Measurements from ENCODE around the gene PI4K2B. TPM values are rescaled to one million over a fixed set of nuclear protein-coding genes. Genes with fewer than 3 reads are reported as not detected.

Gene PI4K2B
- total and polyA plus RNA-seq, 12 donors = 1.6 to 6.0 (median 2.2) TPM

DNA sequence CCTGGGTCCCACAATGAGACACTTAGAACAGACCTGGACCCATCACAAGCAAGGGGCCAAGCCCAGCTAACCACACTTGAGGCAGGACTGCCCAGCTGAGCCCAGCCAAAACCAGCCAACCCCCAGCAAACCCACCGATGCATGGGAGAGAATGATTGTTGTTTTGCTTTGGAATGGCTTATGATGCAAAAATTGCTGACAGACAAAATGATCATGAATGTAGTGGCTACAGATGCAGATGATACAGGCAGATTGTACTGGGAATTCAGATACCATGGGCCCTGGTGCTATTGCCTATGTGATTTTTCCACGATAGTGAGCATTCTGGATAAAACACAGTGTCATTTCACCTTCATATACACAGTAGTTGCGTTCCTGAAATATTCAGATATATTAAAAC lies 69.7 kb downstream of the PI4K2B start:
- DNase-seq = no peak
- no peak for ATAC-seq
- TF ChIP-seq, protein P1, sequence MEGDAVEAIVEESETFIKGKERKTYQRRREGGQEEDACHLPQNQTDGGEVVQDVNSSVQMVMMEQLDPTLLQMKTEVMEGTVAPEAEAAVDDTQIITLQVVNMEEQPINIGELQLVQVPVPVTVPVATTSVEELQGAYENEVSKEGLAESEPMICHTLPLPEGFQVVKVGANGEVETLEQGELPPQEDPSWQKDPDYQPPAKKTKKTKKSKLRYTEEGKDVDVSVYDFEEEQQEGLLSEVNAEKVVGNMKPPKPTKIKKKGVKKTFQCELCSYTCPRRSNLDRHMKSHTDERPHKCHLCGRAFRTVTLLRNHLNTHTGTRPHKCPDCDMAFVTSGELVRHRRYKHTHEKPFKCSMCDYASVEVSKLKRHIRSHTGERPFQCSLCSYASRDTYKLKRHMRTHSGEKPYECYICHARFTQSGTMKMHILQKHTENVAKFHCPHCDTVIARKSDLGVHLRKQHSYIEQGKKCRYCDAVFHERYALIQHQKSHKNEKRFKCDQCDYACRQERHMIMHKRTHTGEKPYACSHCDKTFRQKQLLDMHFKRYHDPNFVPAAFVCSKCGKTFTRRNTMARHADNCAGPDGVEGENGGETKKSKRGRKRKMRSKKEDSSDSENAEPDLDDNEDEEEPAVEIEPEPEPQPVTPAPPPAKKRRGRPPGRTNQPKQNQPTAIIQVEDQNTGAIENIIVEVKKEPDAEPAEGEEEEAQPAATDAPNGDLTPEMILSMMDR (IDR thresholded peaks at IDR 0.05) = no peak
- WGBS, 2 donors = 82 to 86% methylated on average over 3 of the region's 3 CpGs
- intact Hi-C loops (cut with DNase I) = loop anchor here in 2 of 10 donors (10.0 kb wide), 1 partner anchor 139 kb away; the partner anchor contains the start of gene SEPSECS (in 2 of the 2)
- Histone ChIP-seq H3K36me3 (no peaks in the 10 kb centered on the region), H3K27ac (no peak overlapping the region), H3K4me3 (no peak overlapping the region), H3K9me3 (no peaks in the 10 kb centered on the region), H3K4me1 (peaks cover 0 to 3% (median 0%) of the 10 kb centered on the region in 9 donors), H3K27me3 (peaks cover 0 to 12% (median 5%) of the 10 kb centered on the region in 7 donors)

DNA sequence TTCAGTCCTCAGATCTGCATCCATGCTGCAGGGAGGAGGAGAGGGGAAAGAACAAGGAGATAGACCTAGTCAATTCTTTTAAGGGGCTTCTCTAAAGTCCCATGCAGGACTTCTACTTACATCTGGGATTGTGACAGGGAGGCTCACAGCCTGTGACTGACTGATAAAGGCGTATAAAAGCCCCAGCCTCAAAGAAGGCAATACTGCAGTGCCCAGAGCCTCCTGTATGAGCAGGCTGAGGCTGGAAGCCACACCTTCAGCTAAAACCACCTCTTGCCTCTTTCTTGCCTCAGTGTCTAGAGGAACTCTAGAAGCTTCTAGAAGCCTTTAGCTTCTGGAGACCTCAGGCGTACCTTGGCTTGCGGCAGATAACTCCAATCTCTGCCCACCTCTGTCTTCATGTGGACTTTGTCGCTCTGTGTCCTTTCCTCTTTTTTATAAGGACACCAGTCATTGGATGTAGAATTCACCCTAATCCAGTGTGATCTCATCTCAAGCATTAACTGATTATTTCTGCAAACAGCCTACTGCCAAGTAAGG lies 72.8 kb downstream of the PI4K2B start:
- WGBS, 2 donors = 67 to 95% methylated on average over 4 of the region's 4 CpGs
- intact Hi-C loops (cut with DNase I) = loop anchor here in 2 of 10 donors (10.0 kb wide), 1 partner anchor 142 kb away; the partner anchor contains the start of gene SEPSECS (in 2 of the 2)

DNA sequence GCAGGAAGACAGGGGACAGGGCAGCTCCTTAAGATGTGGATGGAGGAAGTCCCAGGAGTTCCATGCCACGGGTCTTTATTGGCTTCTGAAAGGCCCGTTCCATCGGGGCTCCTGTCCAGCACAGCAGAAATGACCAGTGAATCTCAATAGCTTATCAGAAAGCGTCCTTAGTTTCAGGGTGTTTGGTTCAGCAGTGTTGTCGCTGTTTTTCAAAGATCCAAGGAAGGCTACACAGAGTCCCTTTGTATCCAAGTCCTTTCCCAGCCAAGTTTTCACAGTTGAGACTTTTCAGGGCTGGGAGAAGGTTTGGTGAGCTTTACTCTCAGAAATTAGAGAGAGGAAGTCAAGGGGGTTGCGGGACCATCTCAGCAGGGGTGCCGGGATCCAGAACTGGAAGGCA lies 73.8 kb downstream of the PI4K2B start:
- Histone ChIP-seq H3K27ac (no peak overlapping the region), H3K4me3 (no peak overlapping the region), H3K27me3 (peaks cover 0 to 5% (median 0%) of the 10 kb centered on the region in 7 donors), H3K4me1 (peaks cover 0 to 17% (median 0%) of the 10 kb centered on the region in 9 donors), H3K9me3 (no peaks in the 10 kb centered on the region), H3K36me3 (no peaks in the 10 kb centered on the region)
- intact Hi-C loops (cut with DNase I) = loop anchor here in 2 of 10 donors (10.0 kb wide), 1 partner anchor 143 kb away; the partner anchor contains the start of gene SEPSECS (in 2 of the 2)
- no peak for ATAC-seq
- DNase-seq = no peak
- TF ChIP-seq, protein P1 (IDR thresholded peaks at IDR 0.05) = no peak
- 65 to 67% methylated on average over 7 of the region's 7 CpGs for WGBS, 2 donors

More for the DNA sequence above, 72.8 kb downstream of the PI4K2B start:
- DNase-seq (no peak), ATAC-seq (no peak)
- Histone ChIP-seq H3K9me3 (no peaks in the 10 kb centered on the region), H3K27me3 (peaks cover 0 to 5% (median 0%) of the 10 kb centered on the region in 7 donors), H3K4me3 (no peak overlapping the region), H3K36me3 (no peaks in the 10 kb centered on the region), H3K4me1 (peaks cover 0 to 12% (median 0%) of the 10 kb centered on the region in 9 donors), H3K27ac (no peak overlapping the region)
- TF ChIP-seq, protein P1 (IDR thresholded peaks at IDR 0.05) = no peak

DNA sequence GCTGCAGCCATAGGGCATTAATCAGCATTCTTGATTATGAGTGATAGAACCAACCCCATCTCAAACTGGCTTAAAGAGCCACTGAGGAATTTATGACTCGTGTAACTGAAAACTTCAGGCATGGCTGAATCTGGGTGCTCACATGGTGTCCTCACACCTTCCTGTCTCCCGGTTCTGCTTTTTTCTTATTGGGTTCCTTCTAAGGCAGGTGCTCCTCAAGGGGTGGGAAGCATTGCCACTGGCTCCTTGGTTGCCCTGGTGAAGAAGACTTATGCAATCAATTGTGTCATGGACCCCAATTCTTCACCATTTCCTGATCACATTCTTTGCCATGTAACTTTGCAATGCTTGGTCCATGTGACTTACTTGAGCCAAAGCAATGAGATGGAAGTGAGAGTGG lies 74.5 kb downstream of the PI4K2B start:
- intact Hi-C loops (cut with DNase I) = loop anchor here in 2 of 10 donors (10.0 kb wide), 1 partner anchor 144 kb away; the partner anchor contains the start of gene SEPSECS (in 2 of the 2)
- TF ChIP-seq, protein P1 (IDR thresholded peaks at IDR 0.05) = no peak
- H3K36me3 ChIP-seq = no peaks in the 10 kb centered on the region
- WGBS, 2 donors = 86 to 92% methylated on average over 2 of the region's 2 CpGs
- peaks cover 0 to 21% (median 3%) of the 10 kb centered on the region in 9 donors for H3K4me1 ChIP-seq
- H3K9me3 ChIP-seq = no peaks in the 10 kb centered on the region
- H3K27ac ChIP-seq = no peak overlapping the region
- DNase-seq (no peak), ATAC-seq (no peak)
- H3K27me3 ChIP-seq = peaks cover 0 to 5% (median 0%) of the 10 kb centered on the region in 7 donors
- no peak overlapping the region for H3K4me3 ChIP-seq
